NCI-H446 treated with DMSO at 0.1 percent for 48 hours (cell line): ENCODE results near the gene TGFB1.
A peak's percentile ranks its signal among the peaks of the same experiment; 100 is the strongest.
"Not testable (repeated sequence)": the region's sequence is repeated elsewhere in the genome, so short reads cannot be mapped to it uniquely, and the experiment has no call there.

Source experiments
- DNase-seq: peaks from one replicate; lab custom pipeline; 2025; lab: John Stamatoyannopoulos, UW

Gene TGFB1

GRCh38 chr19:41369769-41370168 is 16.0 kb upstream of the TGFB1 start:
- DNase-seq, result no peak

GRCh38 chr19:41367848-41368301 is 14.2 kb upstream of the TGFB1 start:
- no peak for DNase-seq

DNA sequence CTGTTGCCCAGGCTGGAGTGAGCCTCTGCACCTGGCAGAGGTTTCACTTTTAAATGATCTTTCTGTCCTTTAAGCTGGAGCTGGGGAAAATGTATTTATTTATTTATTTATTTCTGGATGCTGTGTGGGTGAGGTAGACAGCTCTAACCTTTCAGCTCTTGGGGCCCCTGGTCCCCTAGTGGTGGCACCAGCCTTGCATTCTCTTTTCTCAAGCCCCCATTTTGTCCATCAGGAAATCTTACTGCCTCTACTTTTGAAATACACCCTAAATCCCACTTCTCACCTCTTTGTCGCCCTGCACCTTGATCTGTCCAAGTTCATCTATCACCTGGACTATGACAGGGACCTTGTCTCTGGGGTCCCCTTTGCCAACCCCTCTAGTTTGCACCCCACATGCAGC is 12.4 kb upstream of the TGFB1 start:
- no peak for DNase-seq

DNA sequence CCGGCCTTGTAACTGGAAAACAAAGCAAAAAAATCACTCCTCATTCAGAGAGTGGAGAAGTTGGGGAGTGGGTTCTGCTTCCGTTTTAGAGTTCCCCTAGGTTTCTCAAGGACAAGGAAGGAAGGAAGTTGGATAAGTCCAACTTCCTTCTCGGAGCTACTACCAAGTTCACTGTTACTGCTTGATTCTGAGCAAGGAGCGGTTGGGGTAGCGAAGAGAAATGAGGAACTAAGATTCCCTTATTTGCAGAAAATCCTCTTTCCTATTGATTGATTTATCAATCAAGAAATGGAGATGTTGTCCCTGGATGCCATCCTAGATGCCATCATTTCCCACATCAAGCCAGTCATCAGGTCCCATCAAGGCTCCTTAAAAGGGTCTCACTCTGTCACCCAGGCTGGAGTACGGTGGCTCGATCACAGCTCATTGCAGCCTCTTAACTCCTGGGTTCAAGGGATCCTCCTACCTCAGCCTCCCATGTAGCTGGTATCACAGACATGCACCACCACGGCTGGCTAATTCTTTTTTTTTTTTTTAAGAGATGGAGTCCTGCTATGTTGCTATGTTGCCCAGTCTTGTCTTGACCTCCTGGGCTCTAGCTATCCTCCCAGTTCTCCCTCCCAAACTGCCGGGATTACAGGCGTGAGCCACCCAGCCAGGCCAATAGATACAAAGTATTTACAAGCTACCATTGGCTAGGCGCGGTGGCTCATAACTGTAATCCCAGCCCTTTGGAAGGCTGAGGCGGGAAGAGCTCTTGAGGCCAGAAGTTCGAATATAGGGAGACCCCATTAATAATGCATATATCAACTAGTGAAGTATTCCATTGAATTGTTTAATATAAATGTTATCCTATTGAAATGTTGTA is 11.0 kb upstream of the TGFB1 start:
- DNase-seq, result no peak

DNA sequence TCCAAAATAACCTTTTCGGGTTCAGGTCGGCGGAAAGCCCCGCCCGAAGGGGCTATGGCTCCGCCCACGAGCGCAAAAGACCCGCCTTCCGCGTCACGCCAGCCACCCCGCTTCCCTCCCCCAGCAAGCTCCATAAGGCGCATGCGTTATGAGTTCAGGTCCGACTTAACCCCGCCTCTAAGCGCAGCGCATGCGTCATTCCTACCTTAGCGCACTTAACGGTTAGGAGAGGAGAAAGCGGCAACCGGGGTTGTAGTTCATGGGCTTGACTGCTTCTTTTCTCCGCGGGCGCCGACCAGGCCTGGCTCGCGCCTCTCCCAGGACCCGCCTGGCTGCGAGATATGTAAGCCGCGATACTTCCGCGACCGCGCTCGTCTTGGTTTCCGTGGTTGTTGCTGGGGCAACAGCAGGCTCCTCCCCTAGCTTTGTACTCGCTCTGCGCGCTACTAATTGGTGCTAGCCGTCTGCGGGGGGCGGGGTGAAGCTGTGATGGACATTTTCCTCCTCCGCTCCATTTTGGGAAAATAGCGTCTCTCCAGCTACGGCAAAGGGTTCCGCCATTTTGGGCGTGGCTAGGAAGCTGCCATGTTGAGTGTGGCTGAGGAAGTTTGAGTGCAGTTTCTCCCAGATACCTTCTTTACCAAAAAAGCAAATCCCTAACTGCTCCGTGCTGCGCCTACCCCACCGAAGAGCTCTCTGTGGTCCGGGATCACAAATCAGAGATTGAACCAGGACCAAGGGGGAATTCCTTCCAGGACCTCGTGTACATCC is 10.2 kb upstream of the TGFB1 start, which contains the start of gene B9D2:
Gene B9D2, minus strand, starts transcription at position 397 of the 771 bp plus-strand sequence. CDS start 630 bp downstream, outside the sequence.
- peak; percentile 97 for DNase-seq

GRCh38 chr19:41363371-41363752 is 9.6 kb upstream of the TGFB1 start:
- no peak for DNase-seq

GRCh38 chr19:41362143-41362847 is 8.6 kb upstream of the TGFB1 start:
- no peak for DNase-seq

DNA sequence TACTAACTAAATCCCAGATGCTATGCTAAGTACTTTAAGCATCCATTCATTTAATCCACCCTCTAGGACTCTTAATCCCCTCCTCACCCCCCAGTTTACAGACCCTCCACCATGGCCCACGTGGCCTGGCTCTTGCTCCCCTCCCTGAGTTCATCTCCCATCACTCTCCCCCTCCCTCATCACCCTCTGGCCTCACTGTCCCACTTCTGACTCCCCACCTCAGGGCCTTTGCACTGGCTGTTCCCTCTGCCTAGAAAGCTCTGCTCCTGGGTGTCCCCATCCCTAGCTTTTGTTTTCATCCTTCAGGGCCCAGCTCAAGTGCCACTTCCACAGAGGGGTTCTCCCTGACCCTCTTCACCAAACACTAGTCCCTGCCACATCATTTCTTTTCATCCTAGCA is 6.0 kb upstream of the TGFB1 start:
- no peak for DNase-seq

DNA sequence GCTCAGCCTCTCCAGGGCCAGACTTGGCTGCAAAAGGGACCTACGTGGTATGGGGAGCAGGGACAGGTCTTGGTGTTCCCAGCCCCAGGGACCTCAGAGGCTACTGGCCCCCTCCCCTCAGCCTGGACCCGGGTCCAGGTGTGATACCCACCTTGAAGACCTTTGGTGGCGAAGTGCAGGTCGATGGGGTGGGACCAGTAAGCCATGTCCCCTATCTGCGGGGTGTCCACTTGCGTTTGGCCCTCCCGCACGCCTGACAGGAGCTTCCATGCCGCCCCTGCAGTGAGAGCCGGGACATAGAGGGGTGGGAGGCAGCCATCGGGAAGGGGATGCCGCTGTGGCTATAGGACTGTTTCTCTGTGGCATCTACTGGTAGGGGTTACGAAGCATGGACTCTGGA is 4.0 kb upstream of the TGFB1 start:
- no peak for DNase-seq

DNA sequence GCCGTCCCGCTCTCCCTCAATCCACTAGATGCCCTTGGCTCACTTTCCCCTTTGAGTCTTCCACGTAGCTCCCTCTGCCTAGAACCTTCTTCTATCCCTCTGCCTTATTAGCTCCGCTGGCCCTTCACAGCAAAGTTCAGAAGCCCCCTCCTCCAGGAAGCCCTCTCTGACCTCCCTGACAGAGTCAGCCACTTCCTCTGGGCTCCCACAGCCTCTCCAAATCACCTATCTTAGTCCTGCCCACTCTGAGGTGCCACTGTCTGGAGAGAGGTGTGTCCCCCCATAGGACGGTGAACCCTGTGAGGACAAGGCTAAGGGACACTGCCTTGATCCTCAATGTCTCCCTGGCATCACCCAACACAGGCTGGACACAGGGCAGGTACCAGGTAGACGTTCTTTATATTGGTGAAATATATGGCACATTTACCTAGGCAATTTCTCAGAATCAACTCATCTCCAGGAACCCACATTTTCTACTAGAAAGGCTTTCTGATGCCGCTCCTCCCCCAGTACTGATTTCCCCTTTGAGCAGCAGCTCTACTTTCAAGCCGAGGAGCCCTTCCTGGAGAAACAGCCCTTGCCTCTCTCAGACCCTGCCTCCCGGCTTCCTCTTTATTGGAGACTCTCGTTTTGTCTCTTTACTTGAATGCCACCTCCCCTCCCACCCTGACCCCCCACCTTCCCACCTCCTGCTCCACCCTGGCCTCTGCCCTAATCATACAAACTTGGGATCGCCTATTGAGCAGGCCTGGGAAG is 3.4 kb upstream of the TGFB1 start:
- DNase-seq, result no peak

- DNase-seq, result no peak
These were observed 2.1 kb upstream of the TGFB1 start for GRCh38 chr19:41355802-41356201.

DNA sequence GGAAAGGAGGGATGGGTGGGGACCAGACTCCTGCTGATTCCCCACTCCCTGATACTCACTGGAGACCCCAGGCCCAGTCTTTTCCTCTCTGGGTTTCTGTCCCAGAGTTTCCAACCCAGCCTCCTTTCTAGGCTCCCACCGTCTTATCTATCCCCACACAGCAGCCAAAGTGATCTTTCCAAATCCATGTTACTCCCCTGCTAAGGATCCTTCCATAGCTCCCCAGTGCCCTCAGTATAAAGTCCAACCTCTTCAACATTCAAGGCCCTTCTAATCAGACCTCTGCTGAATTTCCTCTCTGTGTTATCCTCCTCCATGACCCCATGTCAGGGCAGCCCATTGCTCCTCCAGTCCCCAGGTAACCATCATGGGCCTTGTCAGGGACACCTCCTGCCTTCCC is 1.3 kb upstream of the TGFB1 start:
- no peak for DNase-seq

DNA sequence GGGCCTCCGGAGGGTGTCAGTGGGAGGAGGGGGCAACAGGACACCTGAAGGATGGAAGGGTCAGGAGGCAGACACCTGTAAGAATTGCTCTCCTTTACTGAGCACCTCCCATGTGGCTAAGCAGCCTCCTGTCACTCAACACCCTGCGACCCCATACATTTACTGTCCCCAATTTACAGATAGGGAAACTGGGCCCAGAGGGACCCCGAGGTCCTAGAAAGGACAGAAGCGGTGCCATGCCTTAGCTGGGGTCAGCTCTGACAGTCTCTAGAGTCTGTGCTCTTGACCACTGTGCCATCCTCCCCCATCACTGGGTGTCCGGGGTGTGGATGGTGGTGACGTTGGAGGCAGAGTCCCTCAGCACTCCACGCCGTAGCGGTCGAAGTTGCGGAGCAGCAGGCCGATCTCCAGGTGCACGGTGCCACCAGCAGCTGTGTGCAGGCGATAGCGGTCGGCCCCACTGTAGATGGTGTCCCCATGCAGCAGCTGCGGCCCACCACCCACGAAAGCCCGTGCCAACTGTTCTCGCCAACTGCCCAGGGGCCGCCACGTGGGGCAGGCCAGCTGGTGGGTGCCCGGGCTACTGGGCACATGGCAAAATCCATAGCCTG is 726 bp upstream of the TGFB1 start:
- DNase-seq, result no peak

DNA sequence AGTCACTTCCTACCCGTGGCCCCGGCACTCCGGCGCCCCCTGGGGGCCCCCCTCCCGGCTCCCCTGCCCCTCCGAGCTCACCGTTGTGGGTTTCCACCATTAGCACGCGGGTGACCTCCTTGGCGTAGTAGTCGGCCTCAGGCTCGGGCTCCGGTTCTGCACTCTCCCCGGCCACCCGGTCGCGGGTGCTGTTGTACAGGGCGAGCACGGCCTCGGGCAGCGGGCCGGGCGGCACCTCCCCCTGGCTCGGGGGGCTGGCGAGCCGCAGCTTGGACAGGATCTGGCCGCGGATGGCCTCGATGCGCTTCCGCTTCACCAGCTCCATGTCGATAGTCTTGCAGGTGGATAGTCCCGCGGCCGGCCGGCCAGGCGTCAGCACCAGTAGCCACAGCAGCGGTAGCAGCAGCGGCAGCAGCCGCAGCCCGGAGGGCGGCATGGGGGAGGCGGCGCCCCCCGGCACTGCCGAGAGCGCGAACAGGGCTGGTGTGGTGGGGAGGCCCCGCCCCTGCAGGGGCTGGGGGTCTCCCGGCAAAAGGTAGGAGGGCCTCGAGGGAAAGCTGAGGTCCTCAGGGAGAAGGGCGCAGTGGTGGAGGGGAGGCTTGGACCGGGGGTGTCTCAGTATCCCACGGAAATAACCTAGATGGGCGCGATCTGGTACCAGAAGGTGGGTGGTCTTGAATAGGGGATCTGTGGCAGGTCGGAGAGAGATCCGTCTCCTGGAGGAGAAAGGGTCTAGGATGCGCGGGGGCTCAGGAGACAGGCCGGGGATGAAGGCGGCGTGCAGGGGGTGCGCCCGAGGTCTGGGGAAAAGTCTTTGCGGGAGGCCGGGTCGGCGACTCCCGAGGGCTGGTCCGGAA is 885 bp downstream of the TGFB1 start:
- DNase-seq, result no peak

GRCh38 chr19:41352279-41352608 is 1.5 kb downstream of the TGFB1 start:
- no peak for DNase-seq

GRCh38 chr19:41351339-41352245 is 2.1 kb downstream of the TGFB1 start:
- DNase-seq, result no peak

DNA sequence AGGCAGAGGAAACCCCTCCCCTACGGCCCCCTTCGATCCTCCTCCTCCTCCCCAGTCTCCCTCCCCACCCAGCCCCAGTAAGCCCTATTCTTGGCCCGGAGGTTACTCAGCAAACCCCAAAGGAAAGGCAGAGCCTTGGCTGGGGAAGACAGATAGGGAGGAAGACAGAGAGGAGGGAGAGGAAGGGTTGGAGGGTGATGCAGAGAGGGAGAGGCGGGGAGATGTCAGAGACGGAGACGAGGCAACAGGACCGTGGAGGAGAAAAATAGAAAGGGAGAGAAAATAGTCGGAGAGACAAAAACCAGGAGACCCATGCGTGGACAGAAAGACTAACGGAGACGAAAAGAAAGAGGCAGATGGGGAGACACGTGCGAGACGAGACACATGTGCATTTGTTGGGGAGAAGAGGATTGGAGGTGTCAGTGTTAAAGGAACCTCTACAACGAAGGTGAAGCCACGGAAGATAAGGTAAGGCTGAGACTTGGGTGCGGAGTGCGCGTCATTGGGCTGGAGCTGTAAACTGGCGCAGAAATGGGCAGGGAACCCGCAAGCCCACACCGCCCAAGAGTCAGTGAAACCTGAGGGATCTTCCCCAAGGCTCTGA is 2.9 kb downstream of the TGFB1 start:
- DNase-seq, result no peak

DNA sequence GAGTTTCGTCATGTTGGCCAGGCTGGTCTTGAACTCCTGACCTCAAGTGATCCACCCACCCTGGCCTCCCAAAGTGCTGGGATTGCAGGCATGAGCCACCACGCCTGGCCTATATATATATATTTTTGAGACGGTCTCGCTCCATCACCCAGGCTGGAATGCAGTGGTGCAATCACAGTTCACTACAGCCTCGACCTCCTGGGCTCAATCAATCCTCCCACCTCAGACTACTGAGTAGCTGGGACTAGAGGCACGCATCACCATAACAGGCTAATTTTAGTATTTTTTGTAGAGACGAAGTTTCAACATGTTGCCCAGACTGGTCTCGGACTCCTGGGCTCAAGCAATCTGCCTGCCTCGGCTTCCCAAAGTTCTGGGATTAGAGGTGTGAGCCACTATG is 6.8 kb downstream of the TGFB1 start:
- not testable (repeated sequence) for DNase-seq

DNA sequence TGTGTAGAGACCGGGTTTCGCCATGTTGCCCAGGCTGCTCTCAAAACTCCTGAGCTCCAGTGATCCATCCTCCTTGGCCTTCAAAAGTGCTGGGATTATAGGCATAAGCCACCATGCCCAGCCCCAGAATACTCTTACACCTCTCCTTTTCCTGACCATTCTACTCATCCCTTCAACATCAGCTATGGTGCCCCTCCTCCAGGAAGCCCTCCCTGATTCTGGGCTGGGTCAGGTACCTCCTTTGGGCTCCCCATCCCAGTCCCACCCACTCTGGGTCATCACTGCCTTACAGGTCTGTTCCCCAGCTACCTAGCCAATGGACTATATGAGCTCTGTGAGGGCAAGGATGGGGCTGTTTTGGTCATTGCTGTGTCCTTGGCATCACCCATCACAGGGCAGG is 9.6 kb downstream of the TGFB1 start:
- no peak for DNase-seq
